ENCODE data around the gene PWP2.
"Not testable (repeated sequence)": the region's sequence is repeated elsewhere in the genome, so short reads cannot be mapped to it uniquely, and the experiment has no call there.

Gene PWP2

GRCh38 chr21:44107026-44107501 is at the start of gene PWP2:
TSS of gene PWP2 (plus strand) at chr21:44107399. CDS start at chr21:44107417, 18 bp downstream.
- DNase-seq, result peak; percentile 19 to 75
- Histone ChIP-seq H3K27ac (peak within 1 kb of the TSS in 1 of 2 donors; percentile 66), H3K4me3 (peak within 1 kb of the TSS; percentile 52 to 58)
- H3K4me1 ChIP-seq; H3K27me3 ChIP-seq; H3K36me3 ChIP-seq; H3K9me3 ChIP-seq; intact Hi-C loops (cut with DNase I; ENCODE audit: low total_unique reads): not testable (repeated sequence)

GRCh38 chr21:44057960-44058651 is 49.1 kb upstream of the PWP2 start:
- no peak for DNase-seq
- no peak for TF ChIP-seq CTCF (IDR thresholded peaks at IDR 0.05)
- no peaks in the 10 kb centered on the region for H3K4me1 ChIP-seq
- intact Hi-C loops (cut with DNase I; ENCODE audit: low total_unique reads), result no loop called here
- H3K4me3 ChIP-seq, result no peak overlapping the region
- H3K27me3 ChIP-seq, result no peaks in the 10 kb centered on the region
- no peak overlapping the region for H3K27ac ChIP-seq
- H3K9me3 ChIP-seq, result no peaks in the 10 kb centered on the region
- H3K36me3 ChIP-seq, result peaks cover 14 to 70% (median 61%) of the 10 kb centered on the region in 3 donors

GRCh38 chr21:44058652-44058964 is 48.6 kb upstream of the PWP2 start:
- no peak for TF ChIP-seq CTCF (IDR thresholded peaks at IDR 0.05)
- Histone ChIP-seq H3K4me3 (no peak overlapping the region), H3K36me3 (peaks cover 18 to 71% (median 66%) of the 10 kb centered on the region in 3 donors), H3K27ac (no peak overlapping the region), H3K9me3 (no peaks in the 10 kb centered on the region), H3K4me1 (no peaks in the 10 kb centered on the region), H3K27me3 (no peaks in the 10 kb centered on the region)
- intact Hi-C loops (cut with DNase I; ENCODE audit: low total_unique reads), result no loop called here
- DNase-seq, result no peak

- Histone ChIP-seq H3K27ac (no peak overlapping the region), H3K4me3 (no peak overlapping the region), H3K4me1 (no peaks in the 10 kb centered on the region), H3K9me3 (no peaks in the 10 kb centered on the region), H3K36me3 (peaks cover 22 to 71% (median 70%) of the 10 kb centered on the region in 3 donors), H3K27me3 (no peaks in the 10 kb centered on the region)
- no peak for TF ChIP-seq CTCF (IDR thresholded peaks at IDR 0.05)
- intact Hi-C loops (cut with DNase I; ENCODE audit: low total_unique reads), result no loop called here
- DNase-seq, result no peak
Observed at GRCh38 chr21:44058981-44059380, 48.2 kb upstream of the PWP2 start.

GRCh38 chr21:44059710-44060109 is 47.5 kb upstream of the PWP2 start:
- no peak for DNase-seq
- intact Hi-C loops (cut with DNase I; ENCODE audit: low total_unique reads), result no loop called here
- peaks cover 28 to 78% (median 70%) of the 10 kb centered on the region in 3 donors for H3K36me3 ChIP-seq
- no peak overlapping the region for H3K4me3 ChIP-seq
- H3K27me3 ChIP-seq, result no peaks in the 10 kb centered on the region
- no peak overlapping the region for H3K27ac ChIP-seq
- H3K9me3 ChIP-seq, result no peaks in the 10 kb centered on the region
- no peak for TF ChIP-seq CTCF (IDR thresholded peaks at IDR 0.05)
- no peaks in the 10 kb centered on the region for H3K4me1 ChIP-seq

GRCh38 chr21:44062380-44062779 is 44.8 kb upstream of the PWP2 start:
- H3K4me1 ChIP-seq, result no peaks in the 10 kb centered on the region
- H3K9me3 ChIP-seq, result no peaks in the 10 kb centered on the region
- no peak for DNase-seq
- peaks cover 37 to 76% (median 65%) of the 10 kb centered on the region in 3 donors for H3K36me3 ChIP-seq
- H3K27me3 ChIP-seq, result no peaks in the 10 kb centered on the region
- intact Hi-C loops (cut with DNase I; ENCODE audit: low total_unique reads), result no loop called here
- H3K4me3 ChIP-seq, result no peak overlapping the region
- no peak for TF ChIP-seq CTCF (IDR thresholded peaks at IDR 0.05)
- no peak overlapping the region for H3K27ac ChIP-seq

Data from tibial artery (tissue), 4 donors.